Activated B cell treated with CpG ODN at 0.5 μM for 24 hours (primary cell): ENCODE data around the gene LRRC72. TPM values are rescaled to one million over a fixed set of nuclear protein-coding genes. Genes with fewer than 3 reads are reported as not detected.

ENCODE experiments used
- ATAC-seq: fragments of 200-7000 bp; cut with Tn5 transposase; one replicate; pipeline ENCODE4 v1.10.0; 2021; ENCODE audit warnings: low read depth, mild to moderate bottlenecking, moderate library complexity
- CTCF ChIA-PET: fragments of 350-600 bp; sonication (Branson Sonifier 250); formaldehyde crosslinking; loops from one replicate; lab custom pipeline; 2021; ENCODE audit warnings: antibody characterized with exemption; lab: Charles Lee
- POLR2A ChIA-PET: fragments of 350-600 bp; sonication (Branson Sonifier 250); formaldehyde crosslinking; loops from one replicate; lab custom pipeline; 2021; ENCODE audit warnings: antibody characterized with exemption; lab: Charles Lee
- DNase-seq: peaks from one replicate; pipeline ENCODE4 v3.0.0; 2022
- H3K27ac Mint-ChIP-seq: one replicate; pipeline ENCODE4 v1.8.0; 2020; ENCODE audit warnings: mixed read lengths
- H3K27me3 Mint-ChIP-seq: one replicate; pipeline ENCODE4 v1.8.0; 2021; ENCODE audit warnings: mixed read lengths
- H3K36me3 Mint-ChIP-seq: one replicate; pipeline ENCODE4 v1.8.0; 2021; ENCODE audit warnings: low read depth, mixed read lengths
- H3K4me1 Mint-ChIP-seq: one replicate; pipeline ENCODE4 v1.8.0; 2021; ENCODE audit warnings: mixed read lengths
- H3K4me3 Mint-ChIP-seq: one replicate; pipeline ENCODE4 v1.8.0; 2020; ENCODE audit warnings: mild to moderate bottlenecking, mixed read lengths
- H3K9me3 Mint-ChIP-seq: one replicate; pipeline ENCODE4 v1.8.0; 2020; ENCODE audit warnings: mixed read lengths
- CTCF ChIP-seq: fragments of 200-600 bp; IDR thresholded peaks from one replicate; pipeline ENCODE4 v1.8.0; 2022; ENCODE audit warnings: antibody characterized with exemption, mild to moderate bottlenecking
- intact Hi-C: fragments of 100-400 bp; cut with micrococcal nuclease; formaldehyde crosslinking; loops from one replicate; pipeline ENCODE4 v1.15.1; 2024
- total RNA-seq: library from RNA; stranded (reverse); gene quantifications from 2 replicates; pipeline ENCODE4 v1.2.3, GENCODE V29; 2022

Gene LRRC72
- total RNA-seq, 1 donor from 2014 or later = not detected

- ChIA-PET CTCF (no interaction called here), POLR2A (no interaction called here)
- DNase-seq (no peak), ATAC-seq (no peak)
- H3K36me3 Mint-ChIP-seq = peaks cover 67% of the 10 kb centered on the region
- no peak overlapping the region for H3K27ac Mint-ChIP-seq
- no peak for TF ChIP-seq CTCF
- no peaks in the 10 kb centered on the region for H3K9me3 Mint-ChIP-seq
- intact Hi-C loops = loop anchor here (1.0 kb wide), 1 partner anchor 315 kb away; no protein-coding TSS in a partner anchor
- H3K27me3 Mint-ChIP-seq = no peaks in the 10 kb centered on the region
- H3K4me1 Mint-ChIP-seq = peaks cover 2% of the 10 kb centered on the region
- no peak overlapping the region for H3K4me3 Mint-ChIP-seq
These were observed 77.0 kb downstream of the LRRC72 start for GRCh38 chr7:16603633-16604032.

GRCh38 chr7:16604054-16604453 is 77.4 kb downstream of the LRRC72 start:
- Mint-ChIP-seq H3K4me1 (peaks cover 3% of the 10 kb centered on the region), H3K9me3 (no peaks in the 10 kb centered on the region), H3K4me3 (no peak overlapping the region), H3K27me3 (no peaks in the 10 kb centered on the region), H3K27ac (no peak overlapping the region), H3K36me3 (peaks cover 65% of the 10 kb centered on the region)
- CTCF ChIA-PET = no interaction called here
- intact Hi-C loops = loop anchor here (1.0 kb wide), 1 partner anchor 314 kb away; no protein-coding TSS in a partner anchor
- no peak for DNase-seq
- no peak for ATAC-seq
- no peak for TF ChIP-seq CTCF
- POLR2A ChIA-PET = no interaction called here

GRCh38 chr7:16606704-16607103 is 80.1 kb downstream of the LRRC72 start:
- no peaks in the 10 kb centered on the region for H3K27me3 Mint-ChIP-seq
- H3K36me3 Mint-ChIP-seq = peaks cover 45% of the 10 kb centered on the region
- no peak for TF ChIP-seq CTCF
- no peaks in the 10 kb centered on the region for H3K9me3 Mint-ChIP-seq
- DNase-seq = no peak
- H3K27ac Mint-ChIP-seq = no peak overlapping the region
- H3K4me1 Mint-ChIP-seq = peaks cover 19% of the 10 kb centered on the region
- ATAC-seq = no peak
- intact Hi-C loops = no loop called here
- H3K4me3 Mint-ChIP-seq = no peak overlapping the region
- ChIA-PET POLR2A (interaction anchor here (1.5 kb wide), 1 partner anchor 39 kb away, joined by 3 read pairs; the partner anchor contains the start of genes ANKMY2 and BZW2), CTCF (no interaction called here)

GRCh38 chr7:16609842-16610450 is 83.3 kb downstream of the LRRC72 start:
- peaks cover 32% of the 10 kb centered on the region for H3K36me3 Mint-ChIP-seq

More at GRCh38 chr7:16609842-16610450, 83.3 kb downstream of the LRRC72 start:
- Mint-ChIP-seq H3K27ac (peak overlapping the region; percentile 74), H3K9me3 (no peaks in the 10 kb centered on the region), H3K4me1 (peaks cover 19% of the 10 kb centered on the region), H3K4me3 (no peak overlapping the region), H3K27me3 (no peaks in the 10 kb centered on the region)
- intact Hi-C loops = loop anchor here (1.0 kb wide), 1 partner anchor 35 kb away; the partner anchor contains the start of gene ANKMY2
- ATAC-seq (peak; percentile 92), DNase-seq (no peak)
- no peak for TF ChIP-seq CTCF
- ChIA-PET CTCF (no interaction called here), POLR2A (interaction anchor here (0.6 to 1.1 kb wide), 2 partner anchors 36 to 38 kb away, joined by 3 to 8 read pairs; partner anchors contain the start of genes ANKMY2 and BZW2)
